C4-2B (cell line): ENCODE results near the gene GJB3.

ENCODE experiments used
- ZFX ChIP-seq: fragments of 450-650 bp; IDR thresholded peaks from 2 replicates; pipeline ENCODE4 v1.6.1; 2017
- TF ChIP-seq, protein P1 (sequence below): fragments of 450-650 bp; conservative IDR thresholded peaks from 2 replicates; pipeline ENCODE4 v1.5.1; 2017; ENCODE audit warnings: mild to moderate bottlenecking

GRCh38 chr1:34758751-34759150, 22.3 kb upstream of the GJB3 start:
- TF ChIP-seq, protein P1, sequence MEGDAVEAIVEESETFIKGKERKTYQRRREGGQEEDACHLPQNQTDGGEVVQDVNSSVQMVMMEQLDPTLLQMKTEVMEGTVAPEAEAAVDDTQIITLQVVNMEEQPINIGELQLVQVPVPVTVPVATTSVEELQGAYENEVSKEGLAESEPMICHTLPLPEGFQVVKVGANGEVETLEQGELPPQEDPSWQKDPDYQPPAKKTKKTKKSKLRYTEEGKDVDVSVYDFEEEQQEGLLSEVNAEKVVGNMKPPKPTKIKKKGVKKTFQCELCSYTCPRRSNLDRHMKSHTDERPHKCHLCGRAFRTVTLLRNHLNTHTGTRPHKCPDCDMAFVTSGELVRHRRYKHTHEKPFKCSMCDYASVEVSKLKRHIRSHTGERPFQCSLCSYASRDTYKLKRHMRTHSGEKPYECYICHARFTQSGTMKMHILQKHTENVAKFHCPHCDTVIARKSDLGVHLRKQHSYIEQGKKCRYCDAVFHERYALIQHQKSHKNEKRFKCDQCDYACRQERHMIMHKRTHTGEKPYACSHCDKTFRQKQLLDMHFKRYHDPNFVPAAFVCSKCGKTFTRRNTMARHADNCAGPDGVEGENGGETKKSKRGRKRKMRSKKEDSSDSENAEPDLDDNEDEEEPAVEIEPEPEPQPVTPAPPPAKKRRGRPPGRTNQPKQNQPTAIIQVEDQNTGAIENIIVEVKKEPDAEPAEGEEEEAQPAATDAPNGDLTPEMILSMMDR = no peak
- no peak for TF ChIP-seq ZFX
